HepG2 (cell line): ENCODE results near the gene WSCD1. TPM values are rescaled to one million over a fixed set of nuclear protein-coding genes. Genes with fewer than 3 reads are reported as not detected.

Source experiments
- ATAC-seq: fragments of 200-7000 bp; cut with Tn5 transposase; 3 replicates; pipeline ENCODE4 v1.9.1; 2020; ENCODE audit warnings: mild to moderate bottlenecking, moderate library complexity
- BruUV-seq: library from RNA; stranded (reverse); fragments of 400-500 nt; replicated peaks from 2 replicates; lab custom pipeline; 2021; lab: Mats Ljungman, UMichigan
- CTCF ChIA-PET: fragments of 300-600 bp; formaldehyde crosslinking; extraction: SDS; loops from one replicate; lab custom pipeline; 2021; ENCODE audit warnings: low total read pairs, inconsistent platforms, low intra/inter-chr PET ratio; lab: Yijun Ruan, JAX
- POLR2A ChIA-PET: fragments of 350-600 bp; sonication (Branson Sonifier 250); formaldehyde crosslinking; loops from one replicate; lab custom pipeline; 2020; ENCODE audit warnings: antibody characterized with exemption, inconsistent platforms; lab: Yijun Ruan, JAX
- DNase-seq: peaks from one replicate; pipeline ENCODE4 v3.0.0-alpha.2; 2015; ENCODE audit warnings: low spot score
- FAIRE-seq: peaks from 3 replicates; lab custom pipeline; 2011; peaks lifted over from hg19 to GRCh38; lab: Jason Lieb, UNC
- H2AFZ ChIP-seq: one replicate; pipeline ENCODE4 v1.6.1; 2011; ENCODE audit warnings: low read length, inconsistent platforms
- H3K27ac ChIP-seq: fragments of 300-600 bp; 3 replicates; pipeline ENCODE4 v1.8.0; 2011; ENCODE audit warnings: mixed run types, mild to moderate bottlenecking, mixed read lengths, low read length, inconsistent platforms; ENCODE audit not compliant: insufficient read depth; ENCODE audit errors: extremely low read length
- H3K27me3 ChIP-seq, 2 experiments: fragments of 200-600 bp in 1 of 2; 2 replicates in 1 of 2; 3 replicates in 1 of 2; pipeline versions ENCODE4 v1.6.0 to v1.8.0; 2011; ENCODE audit warnings: low read length in 2 of 2, mild to moderate bottlenecking in 2 of 2, moderate library complexity in 2 of 2, inconsistent platforms in 1 of 2; ENCODE audit not compliant: insufficient read depth in 2 of 2, control insufficient read depth in 1 of 2
- H3K36me3 ChIP-seq, 2 experiments: fragments of 200-600 bp in 1 of 2; replicated peaks in 1 of 2; 2 replicates in 1 of 2; 3 replicates in 1 of 2; pipeline versions ENCODE4 v1.5.1 to v1.8.0; 2011; ENCODE audit warnings: low read length in 2 of 2, inconsistent platforms in 1 of 2; ENCODE audit not compliant: insufficient read depth in 2 of 2, control insufficient read depth in 1 of 2
- H3K4me1 ChIP-seq: 2 replicates; pipeline ENCODE4 v1.5.1; 2012; ENCODE audit warnings: low read length, inconsistent platforms; ENCODE audit not compliant: insufficient read depth
- H3K4me2 ChIP-seq: 2 replicates; pipeline ENCODE4 v1.6.0; 2011; ENCODE audit warnings: low read depth, low read length, inconsistent platforms
- H3K4me3 ChIP-seq, 3 experiments: fragments of 200-600 bp in 1 of 3; sonication (generic), shearing (Covaris generic) in 1 of 3; replicated peaks in 1 of 3; 2 replicates each; pipeline ENCODE4 v1.5.1; 2011 to 2016; ENCODE audit warnings: low read length in 3 of 3, inconsistent platforms in 2 of 3, low read depth in 2 of 3, mild to moderate bottlenecking in 2 of 3, control low read depth in 1 of 3, mixed read lengths in 1 of 3; ENCODE audit not compliant: insufficient read depth in 1 of 3
- H3K79me2 ChIP-seq: one replicate; pipeline ENCODE4 v1.6.1; 2011; ENCODE audit warnings: low read length, inconsistent platforms; ENCODE audit not compliant: insufficient read depth
- H3K9ac ChIP-seq: 2 replicates; pipeline ENCODE4 v1.6.0; 2011; ENCODE audit warnings: mild to moderate bottlenecking, low read depth, low read length, inconsistent platforms; ENCODE audit not compliant: insufficient read depth
- H3K9me3 ChIP-seq: 2 replicates; pipeline ENCODE4 v1.5.1; 2012; ENCODE audit warnings: mild to moderate bottlenecking, low read length
- H4K20me1 ChIP-seq: 2 replicates; pipeline ENCODE4 v1.6.0; 2011; ENCODE audit warnings: inconsistent platforms, mild to moderate bottlenecking, low read length, moderate library complexity; ENCODE audit not compliant: insufficient read depth
- BCL3 ChIP-seq: sonication (generic); formaldehyde crosslinking; IDR thresholded peaks from 2 replicates; pipeline ENCODE4 v1.5.1; 2020; ENCODE audit warnings: mild to moderate bottlenecking, missing genetic modification reagents, moderate library complexity
- CENPT ChIP-seq: sonication (generic); formaldehyde crosslinking; IDR thresholded peaks from 2 replicates; pipeline ENCODE4 v1.8.0; 2022; ENCODE audit warnings: low read depth, mild to moderate bottlenecking, moderate library complexity, missing genetic modification reagents
- FIP1L1 ChIP-seq: fragments of 200-400 bp; formaldehyde crosslinking; IDR thresholded peaks from 2 replicates; pipeline ENCODE4 v1.6.1; 2018; ENCODE audit warnings: low read depth, mild to moderate bottlenecking, low read length, moderate library complexity, borderline replicate concordance; ENCODE audit not compliant: insufficient read depth
- IRX3 ChIP-seq: sonication (generic); formaldehyde crosslinking; IDR thresholded peaks from 2 replicates; pipeline ENCODE4 v1.8.1; 2023; ENCODE audit warnings: mild to moderate bottlenecking, low read depth, missing genetic modification reagents, borderline replicate concordance
- MEF2D ChIP-seq: sonication (generic); formaldehyde crosslinking; IDR thresholded peaks from 2 replicates; pipeline ENCODE4 v1.5.1; 2020; ENCODE audit warnings: mild to moderate bottlenecking, missing genetic modification reagents
- MLXIP ChIP-seq: sonication (generic); formaldehyde crosslinking; IDR thresholded peaks from 2 replicates; pipeline ENCODE4 v1.9.0; 2021; ENCODE audit warnings: missing genetic modification reagents, borderline replicate concordance
- MTA3 ChIP-seq: sonication (generic); formaldehyde crosslinking; IDR thresholded peaks from 2 replicates; pipeline ENCODE4 v1.4.0; 2020; ENCODE audit warnings: missing genetic modification reagents
- NFKB2 ChIP-seq: sonication (generic); formaldehyde crosslinking; IDR thresholded peaks from 2 replicates; pipeline ENCODE4 v1.4.0; 2020; ENCODE audit warnings: missing genetic modification reagents, borderline replicate concordance
- SALL1 ChIP-seq: sonication (generic); formaldehyde crosslinking; IDR thresholded peaks from 2 replicates; pipeline ENCODE4 v1.8.0; 2022; ENCODE audit warnings: mild to moderate bottlenecking, missing genetic modification reagents
- TOE1 ChIP-seq: sonication (generic); formaldehyde crosslinking; IDR thresholded peaks from 2 replicates; pipeline ENCODE4 v1.4.0; 2020; ENCODE audit warnings: mild to moderate bottlenecking, missing genetic modification reagents
- ZNF136 ChIP-seq: sonication (generic); formaldehyde crosslinking; IDR thresholded peaks from 2 replicates; pipeline ENCODE4 v1.8.1; 2022; ENCODE audit warnings: low read depth, mild to moderate bottlenecking, moderate library complexity, missing genetic modification reagents
- ZNF512 ChIP-seq: sonication (generic); formaldehyde crosslinking; IDR thresholded peaks from 2 replicates; pipeline ENCODE4 v1.4.0; 2020; ENCODE audit warnings: mild to moderate bottlenecking, missing genetic modification reagents
- ZNF563 ChIP-seq: sonication (generic); formaldehyde crosslinking; IDR thresholded peaks from 2 replicates; pipeline ENCODE4 v1.8.0; 2022; ENCODE audit warnings: mild to moderate bottlenecking, moderate library complexity, missing genetic modification reagents
- WGBS: methylation state at CpG from one replicate; pipeline ENCODE4 v1.1.6; 2017; ENCODE audit warnings: low lambda C conversion rate; 5-methylcytosine and 5-hydroxymethylcytosine counted together
- in situ Hi-C: cut with HindIII; loops from 2 replicates; pipeline ENCODE4 v1.10.0; 2017; ENCODE audit warnings: low pct_unique_long_range_greater_than_20kb; ENCODE audit not compliant: extremely low pct_ligation_motif_present
- intact Hi-C: fragments of 100-400 bp; cut with micrococcal nuclease; formaldehyde crosslinking; loops from one replicate; pipeline ENCODE4 v1.10.0; 2022; ENCODE audit not compliant: unreplicated experiment
- polyA plus RNA-seq, 8 experiments: library from polyadenylated mRNA; depleted of rRNA in 3 of 8; stranded (reverse) in 7 of 8; unstranded in 1 of 8; fragments of >200 nt; fragmentation: Illumina TruSeq in 4 of 8; extraction: Trizol in 4 of 8; gene quantifications; 2 replicates each; pipeline versions ENCODE4 v1.2.1 to v1.2.3, GENCODE V29; 2011 to 2016; ENCODE audit warnings: low read depth in 4 of 8, missing spikeins in 1 of 8, mixed read lengths in 1 of 8; ENCODE audit not compliant: insufficient read depth in 1 of 8
- total RNA-seq, 5 experiments: library from RNA; depleted of rRNA; stranded (reverse); fragments of >200 nt; fragmentation: Illumina TruSeq; extraction: Trizol; gene quantifications; 2 replicates each; pipeline ENCODE4 v1.2.3, GENCODE V29; 2016; ENCODE audit warnings: low read depth in 1 of 5
- TF ChIP-seq, protein P1 (sequence below): sonication (generic); formaldehyde crosslinking; IDR thresholded peaks from 2 replicates; pipeline ENCODE4 v1.4.0; 2020; ENCODE audit warnings: missing genetic modification reagents, borderline replicate concordance

WSCD1 gene
- total and polyA plus RNA-seq, 2 of the 13 experiments (the other 11 are each of a cell fraction or from before 2014, with no cell fraction given), result 0.24 to 2.7 TPM

- ChIA-PET CTCF (no interaction called here), POLR2A (no interaction called here)
- no peak overlapping the region for H2AFZ ChIP-seq
- WGBS, result 27% methylated on average over 6 of the region's 6 CpGs
- intact Hi-C loops, result no loop called here
- no peaks in the 10 kb centered on the region for H3K4me1 ChIP-seq
- H3K27me3 ChIP-seq, result peaks cover 5 to 33% of the 10 kb centered on the region in 2 experiments; a peak in 2 of 5 replicates
- no peak overlapping the region for H3K4me2 ChIP-seq
- no peak overlapping the region for H3K27ac ChIP-seq
- H3K79me2 ChIP-seq, result no peaks in the 10 kb centered on the region
- no peaks in the 10 kb centered on the region for H4K20me1 ChIP-seq
- BruUV-seq, result no TSS peak
- FAIRE-seq, result no peak
- H3K9ac ChIP-seq, result no peak overlapping the region
- no peak overlapping the region for H3K4me3 ChIP-seq
- in situ Hi-C loops, result no loop called here
- H3K36me3 ChIP-seq, result no peaks in the 10 kb centered on the region
- H3K9me3 ChIP-seq, result no peaks in the 10 kb centered on the region
- no peak for ATAC-seq
- no peak for DNase-seq
- TF ChIP-seq MLXIP, result no peak
- no peak for TF ChIP-seq ZNF512 (CRISPR knock-in tag)
- TF ChIP-seq FIP1L1, result no peak
- TF ChIP-seq TOE1 (CRISPR knock-in tag), result no peak
- TF ChIP-seq, protein P1, sequence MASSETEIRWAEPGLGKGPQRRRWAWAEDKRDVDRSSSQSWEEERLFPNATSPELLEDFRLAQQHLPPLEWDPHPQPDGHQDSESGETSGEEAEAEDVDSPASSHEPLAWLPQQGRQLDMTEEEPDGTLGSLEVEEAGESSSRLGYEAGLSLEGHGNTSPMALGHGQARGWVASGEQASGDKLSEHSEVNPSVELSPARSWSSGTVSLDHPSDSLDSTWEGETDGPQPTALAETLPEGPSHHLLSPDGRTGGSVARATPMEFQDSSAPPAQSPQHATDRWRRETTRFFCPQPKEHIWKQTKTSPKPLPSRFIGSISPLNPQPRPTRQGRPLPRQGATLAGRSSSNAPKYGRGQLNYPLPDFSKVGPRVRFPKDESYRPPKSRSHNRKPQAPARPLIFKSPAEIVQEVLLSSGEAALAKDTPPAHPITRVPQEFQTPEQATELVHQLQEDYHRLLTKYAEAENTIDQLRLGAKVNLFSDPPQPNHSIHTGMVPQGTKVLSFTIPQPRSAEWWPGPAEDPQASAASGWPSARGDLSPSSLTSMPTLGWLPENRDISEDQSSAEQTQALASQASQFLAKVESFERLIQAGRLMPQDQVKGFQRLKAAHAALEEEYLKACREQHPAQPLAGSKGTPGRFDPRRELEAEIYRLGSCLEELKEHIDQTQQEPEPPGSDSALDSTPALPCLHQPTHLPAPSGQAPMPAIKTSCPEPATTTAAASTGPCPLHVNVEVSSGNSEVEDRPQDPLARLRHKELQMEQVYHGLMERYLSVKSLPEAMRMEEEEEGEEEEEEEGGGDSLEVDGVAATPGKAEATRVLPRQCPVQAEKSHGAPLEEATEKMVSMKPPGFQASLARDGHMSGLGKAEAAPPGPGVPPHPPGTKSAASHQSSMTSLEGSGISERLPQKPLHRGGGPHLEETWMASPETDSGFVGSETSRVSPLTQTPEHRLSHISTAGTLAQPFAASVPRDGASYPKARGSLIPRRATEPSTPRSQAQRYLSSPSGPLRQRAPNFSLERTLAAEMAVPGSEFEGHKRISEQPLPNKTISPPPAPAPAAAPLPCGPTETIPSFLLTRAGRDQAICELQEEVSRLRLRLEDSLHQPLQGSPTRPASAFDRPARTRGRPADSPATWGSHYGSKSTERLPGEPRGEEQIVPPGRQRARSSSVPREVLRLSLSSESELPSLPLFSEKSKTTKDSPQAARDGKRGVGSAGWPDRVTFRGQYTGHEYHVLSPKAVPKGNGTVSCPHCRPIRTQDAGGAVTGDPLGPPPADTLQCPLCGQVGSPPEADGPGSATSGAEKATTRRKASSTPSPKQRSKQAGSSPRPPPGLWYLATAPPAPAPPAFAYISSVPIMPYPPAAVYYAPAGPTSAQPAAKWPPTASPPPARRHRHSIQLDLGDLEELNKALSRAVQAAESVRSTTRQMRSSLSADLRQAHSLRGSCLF (CRISPR knock-in tag), result no peak
- no peak for TF ChIP-seq ZNF136
- no peak for TF ChIP-seq IRX3 (CRISPR knock-in tag)
- no peak for TF ChIP-seq NFKB2 (CRISPR knock-in tag)
- no peak for TF ChIP-seq MEF2D (CRISPR knock-in tag)
- TF ChIP-seq SALL1 (CRISPR knock-in tag), result no peak
- TF ChIP-seq MTA3 (CRISPR knock-in tag), result no peak
- TF ChIP-seq BCL3 (CRISPR knock-in tag), result no peak
- no peak for TF ChIP-seq CENPT
- TF ChIP-seq ZNF563 (CRISPR knock-in tag), result no peak
These were observed 95.6 kb downstream of the WSCD1 start for GRCh38 chr17:6165806-6166205.
